Testis (tissue), 3 donors: ENCODE data around the gene CST9. TPM values are rescaled to one million over a fixed set of nuclear protein-coding genes. Genes with fewer than 3 reads are reported as not detected.

ENCODE experiments used
- DNase-seq: peaks from one replicate; pipeline ENCODE4 v3.0.0-alpha.2; 2019
- H3K27ac ChIP-seq, 2 donors: fragments of 200-600 bp; sonication (generic); one replicate each; pipeline ENCODE4 v1.5.1; 2019
- H3K27me3 ChIP-seq: fragments of 200-600 bp; sonication (generic); one replicate; pipeline ENCODE4 v1.5.1; 2019
- H3K36me3 ChIP-seq: fragments of 200-600 bp; sonication (generic); one replicate; pipeline ENCODE4 v1.5.1; 2017; ENCODE audit warnings: low read depth; ENCODE audit errors: missing control alignments
- H3K4me1 ChIP-seq: fragments of 200-600 bp; sonication (generic); one replicate; pipeline ENCODE4 v1.5.1; 2019
- H3K4me3 ChIP-seq, 2 donors: fragments of 200-600 bp; sonication (generic); one replicate each; pipeline ENCODE4 v1.5.1; 2017 to 2019
- H3K9me3 ChIP-seq: fragments of 200-600 bp; sonication (generic); one replicate; pipeline ENCODE4 v1.5.1; 2017
- POLR2A ChIP-seq: fragments of 450-650 bp; IDR thresholded peaks from one replicate; pipeline ENCODE4 v1.6.1; 2017; ENCODE audit warnings: antibody characterized with exemption, mild to moderate bottlenecking, moderate library complexity
- WGBS, 2 donors: methylation state at CpG; one replicate each; pipeline ENCODE4 v1.1.5; 2018; 5-methylcytosine and 5-hydroxymethylcytosine counted together
- intact Hi-C: fragments of 100-400 bp; cut with DNase I; formaldehyde crosslinking; loops from one replicate; pipeline ENCODE4 v1.15.1; 2023; ENCODE audit warnings: low total_unique reads
- polyA plus RNA-seq: library from polyadenylated mRNA; stranded (reverse); fragments of 350-450 nt; fragmentation: Illumina TruSeq; extraction: RNeasy Lipid Tissue Mini Kit (QIAGEN cat#74804); gene quantifications from one replicate; pipeline ENCODE4 v1.2.3, GENCODE V29; 2014; ENCODE audit warnings: low read depth, low replicate concordance; ENCODE audit not compliant: insufficient read depth
- total RNA-seq, 2 donors: library from RNA; depleted of rRNA; stranded (reverse); fragments of >200 nt; gene quantifications; one replicate each; pipeline ENCODE4 v1.2.3, GENCODE V29; 2016
- TF ChIP-seq, protein P1 (sequence below), 3 experiments: fragments of 450-650 bp in 2 of 3; fragments of 200-600 bp in 1 of 3; sonication (generic) in 1 of 3; IDR thresholded peaks; one replicate each; pipeline ENCODE4 v1.5.1; 2016 to 2019; ENCODE audit warnings: antibody characterized with exemption in 3 of 3, mild to moderate bottlenecking in 2 of 3, moderate library complexity in 1 of 3

CST9 gene
- total and polyA plus RNA-seq, 3 donors from 2014 or later, result 0.19 TPM; not detected in 2

DNA sequence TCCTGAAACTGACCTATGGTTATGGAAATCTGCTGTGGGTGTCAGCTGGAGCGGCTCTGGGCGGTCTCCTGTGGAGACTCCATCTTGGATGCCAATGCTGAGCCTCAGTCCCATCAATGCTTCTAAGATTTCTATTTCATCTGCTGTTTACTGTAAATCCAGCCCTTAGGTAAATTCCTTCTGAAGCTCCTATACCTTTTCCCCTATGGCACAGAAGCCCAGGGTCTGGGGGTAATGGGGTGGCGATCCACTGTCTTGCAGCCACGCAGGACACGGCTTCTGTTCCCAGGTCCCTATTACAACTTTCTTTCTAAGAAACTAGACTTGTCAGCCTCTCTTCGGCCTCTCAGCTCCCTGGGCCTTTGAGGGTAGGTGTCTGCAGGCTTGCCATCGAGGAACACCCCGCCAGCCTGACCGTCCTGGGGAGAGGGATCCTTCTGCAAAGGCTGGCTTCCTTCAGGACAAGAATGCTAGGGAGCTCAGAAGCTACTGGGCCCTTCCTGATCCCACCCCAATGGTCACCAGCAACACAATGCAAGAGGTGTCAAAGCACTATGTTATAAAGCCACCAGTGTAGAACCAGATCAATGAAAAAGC, 25.6 kb upstream of the CST9 start:
- H3K36me3 ChIP-seq, result no peaks in the 10 kb centered on the region
- peaks cover 32% of the 10 kb centered on the region for H3K4me1 ChIP-seq
- no peak for DNase-seq
- H3K9me3 ChIP-seq, result no peaks in the 10 kb centered on the region
- intact Hi-C loops, result no loop called here
- H3K27ac ChIP-seq, result no peak overlapping the region
- H3K27me3 ChIP-seq, result no peaks in the 10 kb centered on the region
- WGBS, 2 donors, result 94 to 98% methylated on average over 9 of the region's 9 CpGs
- H3K4me3 ChIP-seq, result no peak overlapping the region
- no peak for TF ChIP-seq POLR2A
- TF ChIP-seq, protein P1, sequence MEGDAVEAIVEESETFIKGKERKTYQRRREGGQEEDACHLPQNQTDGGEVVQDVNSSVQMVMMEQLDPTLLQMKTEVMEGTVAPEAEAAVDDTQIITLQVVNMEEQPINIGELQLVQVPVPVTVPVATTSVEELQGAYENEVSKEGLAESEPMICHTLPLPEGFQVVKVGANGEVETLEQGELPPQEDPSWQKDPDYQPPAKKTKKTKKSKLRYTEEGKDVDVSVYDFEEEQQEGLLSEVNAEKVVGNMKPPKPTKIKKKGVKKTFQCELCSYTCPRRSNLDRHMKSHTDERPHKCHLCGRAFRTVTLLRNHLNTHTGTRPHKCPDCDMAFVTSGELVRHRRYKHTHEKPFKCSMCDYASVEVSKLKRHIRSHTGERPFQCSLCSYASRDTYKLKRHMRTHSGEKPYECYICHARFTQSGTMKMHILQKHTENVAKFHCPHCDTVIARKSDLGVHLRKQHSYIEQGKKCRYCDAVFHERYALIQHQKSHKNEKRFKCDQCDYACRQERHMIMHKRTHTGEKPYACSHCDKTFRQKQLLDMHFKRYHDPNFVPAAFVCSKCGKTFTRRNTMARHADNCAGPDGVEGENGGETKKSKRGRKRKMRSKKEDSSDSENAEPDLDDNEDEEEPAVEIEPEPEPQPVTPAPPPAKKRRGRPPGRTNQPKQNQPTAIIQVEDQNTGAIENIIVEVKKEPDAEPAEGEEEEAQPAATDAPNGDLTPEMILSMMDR (IDR thresholded peaks at IDR 0.05), result no peak

DNA sequence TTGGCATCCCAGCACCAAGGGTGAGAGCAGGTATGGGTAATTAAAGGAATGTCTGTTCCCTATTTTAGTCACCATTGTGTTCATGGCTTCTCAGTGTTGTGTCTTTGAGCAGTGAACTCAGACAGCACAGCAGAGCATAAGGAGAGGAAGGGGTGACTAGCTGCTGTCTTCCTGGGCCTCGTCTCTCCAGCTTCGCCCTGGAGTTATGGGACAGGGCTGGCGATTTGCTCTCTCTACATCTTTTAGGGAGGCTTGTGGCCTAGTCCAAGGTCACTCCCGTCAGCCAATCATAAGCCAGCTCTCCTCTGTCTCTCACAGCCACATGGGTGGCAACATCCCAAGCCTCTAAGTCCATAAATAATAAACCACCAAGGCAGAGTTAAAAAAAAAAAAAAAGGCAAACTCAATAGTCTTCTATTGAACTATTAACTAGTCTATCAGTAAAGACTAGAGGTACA, 24.7 kb upstream of the CST9 start:
- intact Hi-C loops, result no loop called here
- no peaks in the 10 kb centered on the region for H3K9me3 ChIP-seq
- no peaks in the 10 kb centered on the region for H3K36me3 ChIP-seq
- no peak for DNase-seq
- peak overlapping the region in 1 of 2 donors; percentile 14 for H3K27ac ChIP-seq
- TF ChIP-seq, protein P1 (IDR thresholded peaks at IDR 0.05), result no peak
- TF ChIP-seq POLR2A, result no peak
- 60 to 74% methylated on average over 4 of the region's 4 CpGs for WGBS, 2 donors
- H3K27me3 ChIP-seq, result no peaks in the 10 kb centered on the region
- H3K4me3 ChIP-seq, result no peak overlapping the region
- H3K4me1 ChIP-seq, result peaks cover 31% of the 10 kb centered on the region

DNA sequence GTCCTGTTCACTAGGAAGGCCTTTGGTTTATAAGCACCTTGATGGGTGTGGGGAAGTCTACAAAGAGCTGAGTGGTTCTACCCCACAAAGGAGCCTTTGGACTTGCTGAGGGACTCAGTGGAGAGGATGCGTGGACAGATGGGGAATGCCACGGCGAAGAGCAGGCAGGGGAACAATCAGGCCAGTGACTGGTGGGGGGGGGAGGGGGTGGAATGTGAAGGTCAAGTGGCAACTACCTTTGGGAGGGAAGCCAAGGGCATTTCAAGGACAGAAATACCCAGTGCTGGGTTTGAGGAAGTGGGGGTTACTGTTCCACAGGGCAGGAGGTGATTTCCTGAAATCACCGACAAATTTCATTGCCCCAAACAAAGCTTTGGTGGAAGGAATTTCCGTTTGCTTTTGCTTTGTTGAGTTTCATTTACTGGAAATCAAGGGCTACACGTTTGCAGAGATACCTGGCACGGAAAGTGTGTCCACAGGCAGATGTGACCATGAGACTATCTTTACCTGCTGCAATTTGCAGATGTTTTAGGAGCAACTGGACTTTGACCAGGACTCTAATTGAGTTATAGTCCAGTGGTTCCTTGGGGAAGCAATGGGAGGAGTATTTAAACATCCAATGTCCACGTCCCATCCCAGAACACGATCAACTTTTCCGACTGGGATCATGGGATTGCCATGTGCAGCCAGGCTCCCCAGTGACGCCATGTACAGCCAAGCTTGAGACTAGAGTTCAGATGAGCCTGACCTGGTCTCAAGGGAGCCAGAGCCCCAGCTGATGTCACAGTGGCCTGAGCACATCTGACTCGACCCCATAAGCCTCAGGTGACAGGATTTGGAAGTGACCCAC, 24.1 kb upstream of the CST9 start:
- H3K4me3 ChIP-seq, result no peak overlapping the region
- H3K9me3 ChIP-seq, result no peaks in the 10 kb centered on the region
- H3K36me3 ChIP-seq, result no peaks in the 10 kb centered on the region
- TF ChIP-seq, protein P1 (IDR thresholded peaks at IDR 0.05), result no peak
- no peak for TF ChIP-seq POLR2A
- H3K27me3 ChIP-seq, result no peaks in the 10 kb centered on the region
- peaks cover 29% of the 10 kb centered on the region for H3K4me1 ChIP-seq
- 56 to 73% methylated on average over 12 of the region's 12 CpGs for WGBS, 2 donors
- no peak for DNase-seq
- H3K27ac ChIP-seq, result peak overlapping the region; percentile 4 to 14
- intact Hi-C loops, result loop anchor here (10.0 kb wide), 2 partner anchors 275 to 1425 kb away; partner anchors contain the start of genes ACSS1 and NXT1

DNA sequence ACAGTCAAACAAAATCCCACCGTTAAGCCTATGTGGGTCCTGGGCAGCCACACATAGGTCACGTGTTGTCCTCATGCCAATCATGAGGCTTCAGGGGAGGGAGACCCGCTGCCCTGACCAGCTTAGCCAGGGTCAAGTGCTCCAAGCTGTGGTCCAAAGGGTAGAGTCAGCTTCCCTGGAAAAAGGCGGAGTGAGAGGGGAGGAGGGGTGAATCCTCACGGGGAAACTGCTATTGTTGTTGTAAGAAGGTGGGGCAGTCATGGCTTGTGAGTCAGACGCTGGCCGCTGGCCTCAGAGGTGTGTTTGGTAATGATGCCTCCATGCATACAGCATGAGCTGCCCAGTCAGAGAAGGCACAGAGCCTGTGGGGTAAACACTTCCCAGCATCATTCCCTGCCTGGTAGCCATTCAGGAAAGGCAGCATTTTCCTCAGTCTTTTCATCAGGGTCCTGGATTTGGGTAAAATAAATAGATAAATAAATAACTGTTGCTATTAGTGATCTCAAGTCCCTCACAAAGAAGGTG, 23.4 kb upstream of the CST9 start:
- peaks cover 26% of the 10 kb centered on the region for H3K4me1 ChIP-seq
- H3K27ac ChIP-seq, result peak overlapping the region; percentile 4 to 14
- DNase-seq, result no peak
- no peaks in the 10 kb centered on the region for H3K9me3 ChIP-seq
- no peaks in the 10 kb centered on the region for H3K36me3 ChIP-seq
- TF ChIP-seq, protein P1 (IDR thresholded peaks at IDR 0.05), result no peak
- no peak for TF ChIP-seq POLR2A
- no peak overlapping the region for H3K4me3 ChIP-seq
- intact Hi-C loops, result loop anchor here (10.0 kb wide), 2 partner anchors 274 to 1426 kb away; partner anchors contain the start of genes ACSS1 and NXT1
- 74 to 77% methylated on average over 7 of the region's 7 CpGs for WGBS, 2 donors
- no peaks in the 10 kb centered on the region for H3K27me3 ChIP-seq
